IPS DF 4.7 (cell line): Measurements from ENCODE around the gene TAMM41.
"Not testable (repeated sequence)": the region's sequence is repeated elsewhere in the genome, so short reads cannot be mapped to it uniquely, and the experiment has no call there.

Experiments used
- DNase-seq: peaks from one replicate; pipeline ENCODE4 v3.0.0-alpha.2; 2013; ENCODE audit warnings: low spot score; ENCODE audit errors: extremely low read depth

Gene TAMM41

DNA sequence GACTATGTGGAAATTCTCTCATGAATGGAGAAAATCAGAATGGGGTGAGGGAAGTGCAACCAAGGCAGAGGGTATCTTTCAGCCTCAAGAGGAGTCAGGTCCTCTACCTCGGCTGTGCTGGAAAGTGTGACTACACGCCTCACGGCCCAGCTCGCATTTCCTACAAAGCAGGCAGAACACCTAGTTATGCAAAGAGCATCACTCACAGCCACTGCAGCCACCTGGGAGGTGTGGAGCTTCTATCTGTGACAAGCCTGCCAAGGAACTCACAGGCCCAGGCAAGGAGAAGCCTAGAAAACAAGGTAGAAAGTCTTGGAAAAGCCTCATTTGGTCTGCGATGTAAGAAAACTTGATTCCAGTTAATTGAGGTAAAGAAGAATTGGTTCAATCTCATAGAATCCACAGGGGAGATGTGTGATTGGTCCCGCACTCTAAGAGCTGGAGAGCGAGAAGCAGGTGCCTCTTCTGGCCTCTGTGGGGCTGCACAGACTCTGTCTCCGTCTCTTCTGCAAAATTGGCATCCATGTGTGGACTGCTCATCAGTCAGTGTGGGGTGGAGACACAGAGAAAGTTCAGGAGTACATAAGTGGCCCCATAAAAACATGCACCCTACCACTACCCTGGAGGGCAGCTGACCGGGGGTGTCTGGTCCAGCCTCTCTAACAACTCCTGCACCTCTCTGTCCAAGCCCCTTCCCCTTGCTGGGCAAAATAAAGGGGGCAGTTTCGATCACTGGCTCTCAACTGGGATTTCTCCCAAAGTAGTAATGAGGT lies 76.8 kb downstream of the TAMM41 start:
- DNase-seq, result no peak

DNA sequence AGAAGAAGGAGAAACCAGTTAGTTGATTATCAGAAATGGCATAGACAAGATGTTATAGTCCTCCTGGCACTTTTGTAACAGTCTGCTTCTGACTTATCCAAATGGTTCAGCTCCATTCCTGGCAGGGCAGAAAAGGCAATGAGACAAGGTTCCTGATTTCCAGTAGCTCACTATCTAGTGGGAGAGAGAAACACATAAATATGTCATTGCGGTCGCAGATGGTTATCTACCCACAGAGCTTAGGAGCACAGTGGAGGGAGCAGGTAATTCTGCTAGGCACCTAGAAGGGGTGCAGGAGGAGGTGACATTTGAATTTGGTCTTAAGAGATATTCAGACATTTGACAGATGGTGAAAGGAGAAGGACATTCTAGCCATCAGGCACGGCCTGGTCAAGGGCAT lies 78.1 kb downstream of the TAMM41 start:
- DNase-seq, result no peak

DNA sequence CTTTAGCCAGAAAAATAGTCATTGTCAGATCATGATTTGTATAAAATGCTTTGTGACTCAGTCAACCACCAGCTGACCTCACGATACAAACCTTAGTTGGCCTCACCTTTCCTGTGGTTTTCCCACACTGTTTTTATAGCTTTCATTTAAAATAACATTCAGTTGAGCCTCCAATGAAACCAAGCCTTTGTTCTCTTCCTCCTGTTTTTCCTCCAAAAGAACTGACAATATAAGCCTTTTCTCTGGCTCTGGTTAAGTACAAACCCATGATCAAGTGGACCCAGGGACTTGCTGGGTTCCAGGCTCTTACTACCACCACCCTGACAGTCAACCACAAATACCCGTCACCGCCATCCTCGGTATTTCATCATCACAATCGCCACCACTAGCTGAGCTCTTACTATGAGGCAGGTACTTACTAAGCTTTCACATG lies 81.7 kb downstream of the TAMM41 start:
- DNase-seq, result no peak

DNA sequence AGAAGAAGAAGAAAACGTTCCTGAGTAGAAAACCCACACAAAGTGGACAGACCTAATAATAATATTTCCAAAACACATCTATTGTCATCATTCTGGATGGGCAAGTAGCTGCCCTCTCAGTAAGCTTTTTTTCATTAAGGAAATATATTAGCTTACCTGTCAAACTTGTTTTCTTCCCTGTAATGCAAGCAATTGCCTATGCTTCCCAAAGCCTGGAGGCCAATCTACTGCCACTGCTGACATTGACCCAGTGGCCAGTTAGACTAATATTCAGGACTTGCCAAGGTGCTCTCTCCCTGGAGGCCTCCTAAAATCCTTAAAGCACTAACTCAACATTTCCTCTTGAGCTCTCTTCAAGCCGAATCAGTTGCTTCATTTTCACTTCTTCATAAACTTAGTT lies 86.7 kb downstream of the TAMM41 start:
- DNase-seq, result no peak

DNA sequence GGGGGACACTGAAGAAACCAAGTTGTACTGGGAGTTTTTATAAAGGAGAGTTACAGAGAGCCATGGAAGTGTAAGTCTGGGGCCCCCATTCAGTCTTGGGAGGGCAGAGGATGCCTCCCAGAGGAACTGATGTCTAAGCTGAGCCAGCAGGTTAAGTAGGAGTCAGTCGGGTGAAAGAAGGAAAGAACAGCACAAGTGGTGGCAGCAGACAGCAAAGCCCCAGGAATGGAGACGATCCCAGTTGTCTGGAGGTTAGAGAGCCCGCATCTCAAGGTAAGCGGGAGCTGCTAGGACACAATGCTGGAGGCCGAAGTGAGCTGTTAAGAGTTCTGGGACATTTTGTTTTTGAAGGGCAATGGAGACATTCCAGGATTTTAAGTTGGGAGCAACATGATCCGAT lies 88.8 kb downstream of the TAMM41 start:
- no peak for DNase-seq

DNA sequence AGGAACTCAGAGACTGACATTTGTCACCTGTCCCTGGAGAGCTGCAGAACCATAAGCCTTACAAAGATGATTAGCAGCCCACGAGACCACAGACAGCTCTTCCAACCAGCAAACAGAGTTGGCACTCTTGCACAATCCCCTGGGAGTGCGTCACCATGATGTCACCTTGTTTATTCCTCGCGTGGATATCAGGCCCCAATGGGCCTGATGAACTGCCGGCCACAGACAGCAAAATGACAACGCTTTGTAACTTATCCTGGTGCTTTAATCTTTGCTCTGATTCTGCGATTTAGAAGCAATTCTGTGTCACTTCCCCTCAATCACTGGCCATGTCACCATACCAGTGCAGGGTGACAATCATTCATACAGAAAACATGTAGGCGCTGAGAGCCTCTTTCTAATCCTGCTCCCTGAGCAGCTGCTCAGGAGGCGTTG lies 89.2 kb downstream of the TAMM41 start:
- DNase-seq, result no peak

DNA sequence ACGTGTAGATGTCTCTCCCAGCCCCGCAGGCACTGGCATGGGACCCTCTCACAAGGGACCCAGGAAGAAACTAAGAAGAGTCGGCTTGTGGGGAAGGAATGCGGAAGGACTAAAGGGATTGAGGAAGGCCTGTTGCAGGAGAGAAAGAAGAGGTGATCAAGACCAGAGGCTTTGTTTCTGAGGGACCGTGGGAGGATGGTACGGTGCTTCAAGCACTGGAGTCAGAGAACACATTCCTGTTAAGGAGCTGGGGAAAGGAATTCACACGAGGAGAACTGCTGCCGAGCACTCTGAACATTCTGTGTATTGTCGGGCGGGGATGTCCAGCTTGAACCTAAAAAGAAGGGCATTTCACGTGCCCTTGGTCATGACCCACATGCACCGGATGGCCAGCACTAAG lies 91.4 kb downstream of the TAMM41 start:
- no peak for DNase-seq

DNA sequence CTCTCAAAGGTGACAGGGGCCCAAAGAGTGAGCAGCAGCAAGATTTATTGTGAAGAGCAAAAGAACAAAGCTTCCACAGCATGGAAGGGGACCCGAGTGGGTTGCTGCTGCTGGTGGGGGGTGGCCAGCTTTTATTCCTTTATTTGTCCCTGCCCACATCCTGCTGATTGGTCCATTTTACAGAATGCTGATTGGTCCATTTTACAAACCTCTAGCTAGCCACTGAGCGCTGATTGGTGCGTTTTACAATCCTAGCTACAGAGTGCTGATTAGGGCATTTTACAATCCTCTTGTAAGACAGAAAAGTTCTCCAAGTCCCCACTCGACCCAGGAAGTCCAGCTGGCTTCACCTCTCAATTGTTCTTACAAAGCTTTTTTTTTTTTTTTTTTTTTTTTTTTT lies 94.4 kb downstream of the TAMM41 start:
- DNase-seq, result not testable (repeated sequence)

DNA sequence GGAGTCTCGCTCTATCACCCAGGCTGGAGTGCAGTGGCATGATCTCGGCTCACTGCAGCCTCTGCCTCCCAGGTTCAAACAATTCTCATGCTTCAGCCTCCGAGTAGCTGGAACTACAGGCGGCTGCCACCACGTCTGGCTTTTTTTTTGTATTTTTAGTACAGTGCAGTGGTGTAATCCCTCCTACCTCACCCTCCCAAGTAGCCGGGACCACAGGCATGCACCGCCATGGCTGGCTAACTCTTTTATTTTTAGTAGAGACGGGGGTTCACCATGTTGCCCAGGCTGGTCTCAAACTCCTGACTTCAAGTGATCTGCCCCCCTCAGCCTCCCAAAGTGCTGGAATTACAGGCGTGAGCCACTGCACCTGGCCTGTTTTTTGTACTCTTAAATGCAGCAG lies 98.4 kb downstream of the TAMM41 start:
- DNase-seq, result not testable (repeated sequence)
